Erythroblast (primary cell): Measurements from ENCODE around the gene ZMYM3.
A peak's percentile ranks its signal among the peaks of the same experiment; 100 is the strongest.
"Not testable (repeated sequence)": the region's sequence is repeated elsewhere in the genome, so short reads cannot be mapped to it uniquely, and the experiment has no call there.

ENCODE experiments used
- DNase-seq, 2 experiments: peaks; one replicate each; lab custom pipeline; 2025; lab: John Stamatoyannopoulos, UW
- GATA1 ChIP-seq: IDR thresholded peaks from 2 replicates; pipeline ENCODE4 v1.6.1; 2011; ENCODE audit warnings: low read depth, mild to moderate bottlenecking, control low read depth, low read length, moderate library complexity
- POLR2A ChIP-seq: IDR thresholded peaks from 2 replicates; pipeline ENCODE4 v1.6.1; 2011; ENCODE audit warnings: mild to moderate bottlenecking, low read length

Gene ZMYM3

GRCh38 chrX:71282514-71283402 lies 28.8 kb upstream of the ZMYM3 start:
- no peak for DNase-seq
- TF ChIP-seq GATA1: no peak
- no peak for TF ChIP-seq POLR2A

- DNase-seq: not testable (repeated sequence)
These were observed 27.4 kb upstream of the ZMYM3 start for GRCh38 chrX:71281300-71281699.

- DNase-seq: not testable (repeated sequence)
These were observed 18.4 kb upstream of the ZMYM3 start for GRCh38 chrX:71272313-71272712.

- DNase-seq: no peak
- TF ChIP-seq POLR2A (no peak), GATA1 (no peak)
These were observed 16.0 kb upstream of the ZMYM3 start for GRCh38 chrX:71269801-71270395.

DNA sequence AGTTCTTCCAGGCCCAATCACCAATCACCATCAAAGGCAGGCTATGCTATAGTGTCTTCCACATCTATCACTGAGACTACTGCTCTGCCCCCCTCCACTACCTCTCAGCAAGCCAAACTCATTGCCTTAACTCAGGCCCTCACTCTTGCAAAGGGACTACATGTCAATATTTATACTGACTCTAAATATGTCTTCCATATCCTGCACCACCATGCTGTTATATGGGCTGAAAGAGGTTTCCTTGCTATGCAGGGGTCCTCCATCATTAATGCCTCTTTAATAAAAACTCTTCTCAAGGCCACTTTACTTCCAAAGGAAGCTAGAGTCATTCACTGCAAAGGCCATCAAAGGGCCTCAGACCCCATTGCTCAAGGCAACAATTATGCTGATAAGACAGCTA lies 14.7 kb upstream of the ZMYM3 start:
- DNase-seq: not testable (repeated sequence)

GRCh38 chrX:71256856-71257255 lies 2.9 kb upstream of the ZMYM3 start:
- no peak for DNase-seq
- TF ChIP-seq GATA1 (no peak), POLR2A (no peak)

DNA sequence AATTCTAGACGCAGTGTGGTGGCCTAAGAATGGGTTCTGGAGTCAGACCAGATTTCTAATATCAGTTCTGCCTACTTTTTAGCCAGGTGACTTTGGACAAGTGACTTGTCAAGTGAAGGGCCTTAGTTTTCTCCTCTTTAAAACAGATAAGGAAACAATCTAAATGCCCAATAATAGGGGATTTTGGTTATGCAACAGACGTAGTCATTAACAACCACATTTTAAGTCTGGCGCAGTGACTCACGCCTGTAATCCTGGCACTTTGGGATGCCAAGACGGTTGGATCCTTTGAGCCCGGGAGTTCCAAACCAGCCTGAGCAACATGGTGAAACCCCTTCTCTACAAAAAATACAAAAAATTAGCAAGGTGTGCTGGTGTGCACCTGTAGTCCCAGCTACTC lies 2.1 kb upstream of the ZMYM3 start:
- no peak for DNase-seq
- TF ChIP-seq POLR2A: no peak
- TF ChIP-seq GATA1: no peak

- TF ChIP-seq POLR2A (no peak), GATA1 (no peak)
- peak; percentile 64 to 67 for DNase-seq
These were observed 468 bp downstream of the ZMYM3 start for GRCh38 chrX:71253253-71254091.

DNA sequence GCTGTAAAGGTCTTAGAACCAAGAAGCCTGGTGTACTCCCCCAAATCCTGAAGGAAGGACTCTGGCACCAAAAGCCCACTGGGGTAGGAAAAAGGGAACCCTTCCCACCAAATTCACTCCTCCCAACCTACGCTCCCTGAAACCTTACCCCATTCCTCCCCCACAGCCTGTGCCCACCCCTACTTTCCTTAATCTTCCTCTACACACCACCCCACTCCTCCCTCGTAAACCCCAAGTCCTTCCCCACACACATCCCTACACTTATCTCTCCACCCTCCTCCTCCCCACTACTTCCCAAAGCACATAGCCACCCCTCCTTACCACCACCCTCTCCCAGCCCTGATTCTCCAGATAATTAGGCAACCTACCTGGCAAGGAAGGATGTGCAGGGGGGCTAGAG lies 1.7 kb downstream of the ZMYM3 start:
- TF ChIP-seq POLR2A (no peak), GATA1 (no peak)
- DNase-seq: peak in 1 of 2 experiments; percentile 12

DNA sequence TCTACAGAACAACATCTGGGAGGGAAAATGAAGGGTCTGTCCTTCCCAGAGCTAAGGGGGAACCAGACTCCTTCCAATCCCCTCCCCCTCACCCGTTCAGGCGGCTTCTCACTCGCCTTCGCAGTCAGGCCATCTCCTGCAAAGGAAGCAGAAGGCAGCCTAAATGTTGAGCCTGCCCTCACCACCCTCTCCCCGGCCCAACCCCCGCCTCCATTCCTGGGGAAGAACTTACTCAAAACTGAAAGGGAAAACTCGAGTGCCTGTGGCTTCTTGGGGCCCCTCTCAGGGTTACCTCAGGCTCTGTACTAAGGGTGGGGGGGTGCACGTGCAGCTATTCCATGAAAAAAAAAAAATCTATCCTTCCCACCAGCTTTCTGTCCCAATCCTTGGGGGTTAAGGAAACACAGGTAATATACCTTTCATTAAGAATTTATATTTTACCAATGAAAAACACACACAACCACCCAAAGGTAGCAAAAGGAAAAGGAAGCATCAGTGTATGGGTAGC lies 2.4 kb downstream of the ZMYM3 start:
- TF ChIP-seq POLR2A (no peak), GATA1 (no peak)
- DNase-seq: no peak

- no peak for DNase-seq
- TF ChIP-seq POLR2A: no peak
- TF ChIP-seq GATA1: no peak
These were observed 3.1 kb downstream of the ZMYM3 start for GRCh38 chrX:71250841-71251240.

DNA sequence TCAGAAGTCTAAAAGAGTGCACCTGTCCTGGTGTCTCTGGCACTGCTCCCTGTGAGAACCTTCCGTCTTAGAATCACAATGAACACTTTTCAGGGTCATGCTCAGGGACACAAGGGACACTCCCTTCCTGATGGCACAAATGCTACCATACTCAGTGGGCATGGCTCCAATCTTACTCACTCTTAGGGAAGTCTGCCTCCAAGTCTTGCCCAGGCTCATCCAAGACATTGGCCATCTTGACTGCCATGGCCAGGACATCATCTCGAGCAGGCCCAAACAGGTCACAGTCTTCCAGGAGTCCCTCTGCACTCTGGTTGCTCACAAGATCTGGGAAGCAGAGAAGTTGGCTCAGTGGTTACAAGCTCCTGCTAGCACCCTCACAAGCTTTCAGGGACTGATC lies 8.8 kb downstream of the ZMYM3 start:
- TF ChIP-seq POLR2A: no peak
- no peak for TF ChIP-seq GATA1
- DNase-seq: no peak

- DNase-seq: peak in 1 of 2 experiments; percentile 53
- TF ChIP-seq POLR2A (no peak), GATA1 (no peak)
These were observed 9.4 kb downstream of the ZMYM3 start for GRCh38 chrX:71244359-71245128.

DNA sequence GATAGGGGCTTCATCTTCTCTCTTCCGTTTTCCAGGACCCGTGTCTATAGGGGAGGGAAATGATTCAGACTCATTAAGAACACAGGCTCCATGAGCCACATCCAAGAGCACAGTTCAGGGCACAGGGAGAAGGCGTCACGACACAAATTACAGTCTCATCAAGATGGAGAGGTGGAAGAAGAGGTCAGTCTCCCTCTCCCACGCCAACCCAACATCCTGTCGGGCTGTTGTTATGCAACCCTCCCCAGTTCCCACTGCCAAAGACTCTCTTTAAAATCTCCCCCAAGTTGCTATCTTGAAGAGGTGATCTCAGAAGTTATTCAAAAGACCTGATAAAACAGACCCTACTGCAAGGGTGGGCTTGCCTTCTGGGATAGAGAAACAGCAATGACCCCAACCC lies 12.6 kb downstream of the ZMYM3 start:
- DNase-seq: no peak
- no peak for TF ChIP-seq GATA1
- no peak for TF ChIP-seq POLR2A
